Activated naive CD4-positive, alpha-beta T cell treated with anti-CD3 and anti-CD28 coated beads, Interleukin-2, amount 10 ng/mL, durations not matched to agents 7 days and 5 days (primary cell): ENCODE measurements around the gene ALS2CL.
"Not testable (repeated sequence)": the region's sequence is repeated elsewhere in the genome, so short reads cannot be mapped to it uniquely, and the experiment has no call there.

ENCODE experiments used
- CTCF ChIA-PET: fragments of 350-600 bp; sonication (Branson Sonifier 250); formaldehyde crosslinking; loops from one replicate; lab custom pipeline; 2021; ENCODE audit warnings: antibody characterized with exemption; lab: Charles Lee
- DNase-seq: peaks from one replicate; pipeline ENCODE4 v3.0.0-alpha.2; 2020
- H3K27ac Mint-ChIP-seq: one replicate; pipeline ENCODE4 v1.8.0; 2021; ENCODE audit warnings: mild to moderate bottlenecking, moderate library complexity, mixed read lengths
- H3K27me3 Mint-ChIP-seq: one replicate; pipeline ENCODE4 v1.8.0; 2021; ENCODE audit warnings: mild to moderate bottlenecking, mixed read lengths
- H3K36me3 Mint-ChIP-seq: one replicate; pipeline ENCODE4 v1.8.0; 2021; ENCODE audit warnings: mixed read lengths
- H3K4me1 Mint-ChIP-seq: one replicate; pipeline ENCODE4 v1.8.0; 2021; ENCODE audit warnings: mixed read lengths
- H3K4me3 Mint-ChIP-seq: one replicate; pipeline ENCODE4 v1.8.0; 2021; ENCODE audit warnings: mild to moderate bottlenecking, moderate library complexity, mixed read lengths
- H3K9me3 Mint-ChIP-seq: one replicate; pipeline ENCODE4 v1.8.0; 2021; ENCODE audit warnings: mixed read lengths

Gene ALS2CL

DNA sequence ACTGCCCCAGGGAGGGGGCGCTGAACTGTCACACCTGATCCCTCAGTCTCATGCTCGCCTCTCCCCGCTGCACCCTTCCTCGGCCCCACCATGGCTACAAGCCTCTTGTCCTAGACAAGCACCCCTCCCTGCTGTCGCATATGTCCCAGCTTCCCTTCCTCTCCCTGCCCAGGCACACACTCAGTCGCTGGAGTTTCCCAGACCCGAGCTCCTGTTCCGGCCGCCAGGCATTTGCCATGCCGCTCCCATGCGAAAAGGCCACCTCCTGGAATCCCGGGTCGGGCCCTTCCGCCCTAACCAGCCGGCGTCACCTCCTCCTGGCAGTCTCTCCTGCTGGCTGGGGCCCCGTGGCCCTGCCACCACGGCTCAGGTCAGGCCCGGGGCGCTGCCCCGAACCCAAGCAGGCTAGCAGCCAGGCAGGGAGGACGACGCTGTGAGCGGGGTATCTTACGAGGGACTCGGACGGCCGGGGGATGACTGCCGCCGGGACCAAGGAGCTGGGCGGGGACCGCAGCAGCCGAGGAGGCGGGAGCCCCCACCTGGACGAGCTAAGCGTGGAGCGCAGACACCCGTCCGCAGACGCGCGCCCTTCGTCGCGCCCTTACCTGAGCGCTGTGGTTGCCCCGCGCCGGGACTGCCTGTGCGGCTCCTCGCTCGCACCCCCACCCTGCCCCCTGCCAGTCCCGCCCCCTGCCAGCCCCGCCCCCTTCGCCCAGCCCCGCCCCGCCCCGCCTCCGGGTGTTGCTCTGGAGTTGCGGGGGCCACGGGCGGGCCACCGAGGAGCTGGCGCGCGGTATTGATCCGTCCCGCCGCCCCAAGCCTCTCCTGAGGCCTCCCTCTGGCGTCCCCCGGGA lies at the start of gene ALS2CL:
Gene ALS2CL (minus strand): TSS at position 642 of the 854 bp plus-strand sequence. CDS start 4,239 bp downstream, outside the sequence.
- H3K4me1 Mint-ChIP-seq, result peaks cover 75% of the 10 kb centered on the region
- no peaks in the 10 kb centered on the region for H3K9me3 Mint-ChIP-seq
- CTCF ChIA-PET, result interaction anchor here (1.5 to 3.0 kb wide), 2 partner anchors 201 to 204 kb away, joined by 3 to 12 read pairs; no protein-coding TSS in a partner anchor
- H3K27me3 Mint-ChIP-seq, result peaks cover 28% of the 10 kb centered on the region
- H3K36me3 Mint-ChIP-seq, result peaks cover 4% of the 10 kb centered on the region
- DNase-seq, result peak; percentile 85
- peak within 1 kb of the TSS; percentile 88 for H3K4me3 Mint-ChIP-seq
- H3K27ac Mint-ChIP-seq, result peak within 1 kb of the TSS; percentile 96

- Mint-ChIP-seq H3K9me3 (no peaks in the 10 kb centered on the region), H3K36me3 (no peaks in the 10 kb centered on the region), H3K27me3 (peaks cover 9% of the 10 kb centered on the region), H3K4me3 (no peak overlapping the region), H3K4me1 (no peaks in the 10 kb centered on the region), H3K27ac (no peak overlapping the region)
- CTCF ChIA-PET, result no interaction called here
- DNase-seq, result no peak
Observed at GRCh38 chr3:46742992-46743585, 49.6 kb upstream of the ALS2CL start.

DNA sequence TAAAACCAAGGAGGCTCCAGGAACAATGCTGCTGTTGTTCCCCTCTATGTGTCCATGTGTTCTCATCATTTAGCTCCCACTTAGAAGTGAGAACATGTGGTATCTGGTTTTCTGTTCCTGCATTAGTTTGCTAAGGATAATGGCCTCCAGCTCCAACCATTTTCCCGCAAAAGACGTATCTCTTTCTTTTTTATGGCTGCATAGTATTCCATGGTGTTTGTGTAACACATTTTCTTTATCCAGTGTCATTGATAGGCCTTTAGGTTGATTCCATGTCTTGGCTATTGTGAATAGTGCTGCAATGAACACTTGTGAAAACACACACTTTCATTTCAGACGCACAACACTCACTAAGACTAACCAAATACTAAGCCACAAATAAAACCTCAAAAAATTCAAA lies 46.1 kb upstream of the ALS2CL start:
- peaks cover 22% of the 10 kb centered on the region for H3K27me3 Mint-ChIP-seq
- H3K9me3 Mint-ChIP-seq, H3K4me3 Mint-ChIP-seq, CTCF ChIA-PET, H3K4me1 Mint-ChIP-seq, DNase-seq, H3K36me3 Mint-ChIP-seq, H3K27ac Mint-ChIP-seq: not testable (repeated sequence)

DNA sequence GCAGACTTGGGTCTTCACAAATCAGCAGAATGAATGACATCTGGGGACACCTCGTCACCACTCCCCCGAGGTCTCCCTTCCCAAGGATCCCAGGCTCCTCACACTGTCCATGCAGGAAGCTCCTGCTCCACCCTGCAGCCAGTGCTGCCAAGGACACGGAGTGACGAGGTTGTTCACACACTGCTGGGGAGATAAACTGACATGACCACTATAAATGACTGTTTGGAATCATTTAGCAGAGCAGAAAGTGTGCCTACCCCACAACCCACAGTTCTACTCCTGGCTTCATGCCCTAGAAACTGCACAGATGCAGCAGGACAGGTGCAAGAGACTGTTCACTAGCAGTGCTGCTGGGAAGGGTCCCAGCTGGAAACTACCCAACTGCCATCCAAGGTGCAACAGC lies 43.9 kb upstream of the ALS2CL start:
- no peaks in the 10 kb centered on the region for H3K4me1 Mint-ChIP-seq
- no peak overlapping the region for H3K4me3 Mint-ChIP-seq
- no peaks in the 10 kb centered on the region for H3K36me3 Mint-ChIP-seq
- CTCF ChIA-PET, result no interaction called here
- no peak overlapping the region for H3K27ac Mint-ChIP-seq
- no peaks in the 10 kb centered on the region for H3K9me3 Mint-ChIP-seq
- H3K27me3 Mint-ChIP-seq, result peaks cover 19% of the 10 kb centered on the region
- DNase-seq, result no peak

GRCh38 chr3:46736006-46736872 lies 42.8 kb upstream of the ALS2CL start:
- no peaks in the 10 kb centered on the region for H3K4me1 Mint-ChIP-seq
- no peak overlapping the region for H3K4me3 Mint-ChIP-seq
- peaks cover 19% of the 10 kb centered on the region for H3K27me3 Mint-ChIP-seq
- no peaks in the 10 kb centered on the region for H3K36me3 Mint-ChIP-seq
- CTCF ChIA-PET, result interaction anchor here (0.6 kb wide), 1 partner anchor 261 kb away, joined by 3 read pairs; no protein-coding TSS in a partner anchor
- no peaks in the 10 kb centered on the region for H3K9me3 Mint-ChIP-seq
- DNase-seq, result no peak
- H3K27ac Mint-ChIP-seq, result no peak overlapping the region

DNA sequence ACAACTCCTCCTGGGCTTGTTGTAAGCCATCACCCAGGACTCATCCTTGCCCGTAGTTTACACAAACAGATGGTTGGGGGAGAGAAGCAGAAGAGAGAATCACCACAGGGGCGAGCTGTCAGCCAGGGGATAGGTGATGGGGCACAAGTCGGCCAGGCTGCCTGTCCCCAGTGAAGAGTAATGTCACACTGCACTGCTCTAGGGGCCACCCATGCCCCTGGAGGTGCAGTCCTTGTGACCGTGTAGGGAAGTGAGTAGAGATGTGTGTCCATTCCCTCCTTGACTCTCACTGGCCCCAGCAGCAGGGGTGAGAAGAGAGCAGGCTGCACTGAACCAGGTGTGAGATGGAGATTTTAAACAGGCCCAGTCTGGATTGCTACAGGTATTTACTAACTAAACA lies 41.3 kb upstream of the ALS2CL start:
- no peaks in the 10 kb centered on the region for H3K36me3 Mint-ChIP-seq
- no peak overlapping the region for H3K4me3 Mint-ChIP-seq
- H3K9me3 Mint-ChIP-seq, result no peaks in the 10 kb centered on the region
- CTCF ChIA-PET, result no interaction called here
- peaks cover 19% of the 10 kb centered on the region for H3K27me3 Mint-ChIP-seq
- DNase-seq, result no peak
- no peak overlapping the region for H3K27ac Mint-ChIP-seq
- H3K4me1 Mint-ChIP-seq, result no peaks in the 10 kb centered on the region

GRCh38 chr3:46733026-46733800 lies 39.7 kb upstream of the ALS2CL start:
- Mint-ChIP-seq H3K27me3 (peaks cover 26% of the 10 kb centered on the region), H3K9me3 (no peaks in the 10 kb centered on the region), H3K27ac (no peak overlapping the region), H3K4me1 (no peaks in the 10 kb centered on the region), H3K36me3 (no peaks in the 10 kb centered on the region), H3K4me3 (no peak overlapping the region)
- CTCF ChIA-PET, result no interaction called here
- DNase-seq, result peak; percentile 8

DNA sequence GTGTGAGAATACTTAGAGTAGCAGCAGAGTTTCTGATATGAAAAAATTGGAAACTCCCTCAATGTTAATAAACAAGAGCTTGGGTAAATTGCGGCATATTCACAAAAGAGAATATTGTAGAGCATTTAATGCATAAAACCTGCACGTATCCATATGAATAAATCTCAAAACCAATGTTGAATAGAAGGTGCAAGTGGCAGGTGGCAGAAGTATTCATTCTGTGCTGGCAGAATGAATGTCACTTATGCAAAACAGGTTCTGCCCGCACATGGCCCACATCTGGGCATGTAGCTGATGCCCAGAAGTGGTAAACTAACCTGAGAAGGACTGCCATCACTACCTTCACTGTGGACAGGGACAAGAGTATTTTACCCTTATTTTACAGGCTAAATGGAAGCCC lies 38.3 kb upstream of the ALS2CL start:
- no peak for DNase-seq
- Mint-ChIP-seq H3K4me3 (no peak overlapping the region), H3K27ac (no peak overlapping the region), H3K36me3 (no peaks in the 10 kb centered on the region), H3K9me3 (no peaks in the 10 kb centered on the region), H3K4me1 (no peaks in the 10 kb centered on the region), H3K27me3 (peaks cover 21% of the 10 kb centered on the region)
- CTCF ChIA-PET, result no interaction called here

DNA sequence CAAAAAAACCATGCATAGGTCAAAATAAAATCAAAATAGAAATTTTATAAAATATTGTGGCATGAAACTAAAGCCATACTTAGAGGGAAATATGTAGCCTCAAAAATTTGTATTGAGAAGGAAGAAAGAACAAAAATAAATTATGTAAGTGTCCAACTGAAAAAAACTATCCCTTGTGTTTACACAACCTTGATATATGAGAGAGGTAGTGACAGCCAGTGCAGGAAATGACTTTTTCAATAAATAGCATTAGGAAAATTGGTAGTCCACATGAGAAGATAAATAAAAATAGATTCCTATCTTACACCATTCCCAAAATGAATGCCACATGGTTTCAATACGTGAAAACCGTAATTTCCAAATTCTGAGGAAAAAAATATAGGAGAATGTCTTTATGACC lies 37.3 kb upstream of the ALS2CL start:
- no peak for DNase-seq
- H3K27me3 Mint-ChIP-seq, result peaks cover 14% of the 10 kb centered on the region
- no peaks in the 10 kb centered on the region for H3K4me1 Mint-ChIP-seq
- CTCF ChIA-PET, result no interaction called here
- H3K4me3 Mint-ChIP-seq, result no peak overlapping the region
- H3K27ac Mint-ChIP-seq, result no peak overlapping the region
- H3K36me3 Mint-ChIP-seq, result no peaks in the 10 kb centered on the region
- H3K9me3 Mint-ChIP-seq, result no peaks in the 10 kb centered on the region

DNA sequence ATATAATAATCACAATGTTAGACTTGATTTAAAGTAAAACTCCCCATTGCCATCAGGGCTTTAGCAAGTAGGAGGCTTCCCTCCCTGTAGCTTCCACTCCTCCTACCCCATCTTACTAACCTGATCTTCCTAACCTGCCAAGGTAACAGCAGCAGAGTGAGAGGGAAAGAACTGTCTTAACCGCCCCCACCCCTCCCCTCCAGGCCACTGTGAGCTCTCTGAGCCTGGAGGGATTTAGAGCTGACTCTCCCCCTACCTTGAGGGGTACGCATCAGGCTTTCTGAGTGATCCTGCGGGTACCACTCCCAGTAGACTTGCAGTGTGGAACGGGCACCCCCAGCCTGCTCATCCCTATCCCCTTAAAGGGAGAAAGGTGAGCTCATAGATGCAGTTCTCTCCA lies 35.6 kb upstream of the ALS2CL start:
- Mint-ChIP-seq H3K4me3 (no peak overlapping the region), H3K27ac (no peak overlapping the region), H3K27me3 (peaks cover 14% of the 10 kb centered on the region), H3K36me3 (no peaks in the 10 kb centered on the region), H3K9me3 (no peaks in the 10 kb centered on the region), H3K4me1 (no peaks in the 10 kb centered on the region)
- CTCF ChIA-PET, result no interaction called here
- no peak for DNase-seq

- Mint-ChIP-seq H3K27ac (no peak overlapping the region), H3K27me3 (peaks cover 10% of the 10 kb centered on the region), H3K9me3 (no peaks in the 10 kb centered on the region), H3K4me3 (no peak overlapping the region), H3K36me3 (no peaks in the 10 kb centered on the region), H3K4me1 (no peaks in the 10 kb centered on the region)
- DNase-seq, result no peak
- CTCF ChIA-PET, result interaction anchor here (1.3 kb wide), 1 partner anchor 20 kb away, joined by 6 read pairs; no protein-coding TSS in a partner anchor
Observed at GRCh38 chr3:46725621-46726314, 32.3 kb upstream of the ALS2CL start.

DNA sequence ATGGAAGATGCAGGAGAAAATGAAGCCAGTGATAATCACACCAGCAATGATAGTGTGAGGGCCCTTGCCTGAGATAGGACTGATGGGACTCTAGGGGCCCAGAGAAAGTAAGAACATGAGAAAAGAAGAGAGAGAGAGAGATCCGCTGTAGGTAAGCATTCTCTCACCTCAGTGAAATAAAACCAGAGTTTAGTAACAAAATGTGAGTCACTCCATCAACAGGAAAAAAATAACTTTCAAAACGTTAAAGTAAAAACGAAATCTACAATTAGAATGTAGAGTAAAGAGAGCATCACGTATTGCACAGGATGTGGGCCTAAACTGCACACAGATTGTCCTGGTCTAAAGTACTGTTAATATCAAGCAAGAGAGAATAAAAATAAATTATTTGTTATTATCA lies 30.9 kb upstream of the ALS2CL start:
- Mint-ChIP-seq H3K36me3 (no peaks in the 10 kb centered on the region), H3K27ac (no peak overlapping the region), H3K4me3 (no peak overlapping the region), H3K4me1 (no peaks in the 10 kb centered on the region), H3K27me3 (peaks cover 17% of the 10 kb centered on the region), H3K9me3 (no peaks in the 10 kb centered on the region)
- CTCF ChIA-PET, result no interaction called here
- DNase-seq, result no peak

GRCh38 chr3:46722443-46722842 lies 29.0 kb upstream of the ALS2CL start:
- Mint-ChIP-seq H3K4me1 (no peaks in the 10 kb centered on the region), H3K4me3 (no peak overlapping the region), H3K9me3 (no peaks in the 10 kb centered on the region), H3K27ac (no peak overlapping the region), H3K36me3 (no peaks in the 10 kb centered on the region), H3K27me3 (peaks cover 25% of the 10 kb centered on the region)
- CTCF ChIA-PET, result no interaction called here
- no peak for DNase-seq
